ENCODE measurements around the gene STK32B.
"Not testable (repeated sequence)": the region's sequence is repeated elsewhere in the genome, so short reads cannot be mapped to it uniquely, and the experiment has no call there.

The STK32B gene

GRCh38 chr4:5055411-5055810 lies 4.1 kb downstream of the STK32B start:
- TF ChIP-seq, protein P1, sequence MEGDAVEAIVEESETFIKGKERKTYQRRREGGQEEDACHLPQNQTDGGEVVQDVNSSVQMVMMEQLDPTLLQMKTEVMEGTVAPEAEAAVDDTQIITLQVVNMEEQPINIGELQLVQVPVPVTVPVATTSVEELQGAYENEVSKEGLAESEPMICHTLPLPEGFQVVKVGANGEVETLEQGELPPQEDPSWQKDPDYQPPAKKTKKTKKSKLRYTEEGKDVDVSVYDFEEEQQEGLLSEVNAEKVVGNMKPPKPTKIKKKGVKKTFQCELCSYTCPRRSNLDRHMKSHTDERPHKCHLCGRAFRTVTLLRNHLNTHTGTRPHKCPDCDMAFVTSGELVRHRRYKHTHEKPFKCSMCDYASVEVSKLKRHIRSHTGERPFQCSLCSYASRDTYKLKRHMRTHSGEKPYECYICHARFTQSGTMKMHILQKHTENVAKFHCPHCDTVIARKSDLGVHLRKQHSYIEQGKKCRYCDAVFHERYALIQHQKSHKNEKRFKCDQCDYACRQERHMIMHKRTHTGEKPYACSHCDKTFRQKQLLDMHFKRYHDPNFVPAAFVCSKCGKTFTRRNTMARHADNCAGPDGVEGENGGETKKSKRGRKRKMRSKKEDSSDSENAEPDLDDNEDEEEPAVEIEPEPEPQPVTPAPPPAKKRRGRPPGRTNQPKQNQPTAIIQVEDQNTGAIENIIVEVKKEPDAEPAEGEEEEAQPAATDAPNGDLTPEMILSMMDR (conservative IDR thresholded peaks at IDR 0.05; ENCODE audit: low read depth, low read length) = no peak
- no peak overlapping the region for H3K4me3 ChIP-seq (ENCODE audit: low read length)
- no peak for DNase-seq (ENCODE audit: low read depth)

GRCh38 chr4:5066101-5066500 lies 14.8 kb downstream of the STK32B start:
- DNase-seq (ENCODE audit: low read depth) = no peak
- no peak overlapping the region for H3K4me3 ChIP-seq (ENCODE audit: low read length)
- TF ChIP-seq, protein P1 (conservative IDR thresholded peaks at IDR 0.05; ENCODE audit: low read depth, low read length) = no peak

GRCh38 chr4:5066968-5067367 lies 15.7 kb downstream of the STK32B start:
- not testable (repeated sequence) for DNase-seq (ENCODE audit: low read depth); H3K4me3 ChIP-seq (ENCODE audit: low read length)

DNA sequence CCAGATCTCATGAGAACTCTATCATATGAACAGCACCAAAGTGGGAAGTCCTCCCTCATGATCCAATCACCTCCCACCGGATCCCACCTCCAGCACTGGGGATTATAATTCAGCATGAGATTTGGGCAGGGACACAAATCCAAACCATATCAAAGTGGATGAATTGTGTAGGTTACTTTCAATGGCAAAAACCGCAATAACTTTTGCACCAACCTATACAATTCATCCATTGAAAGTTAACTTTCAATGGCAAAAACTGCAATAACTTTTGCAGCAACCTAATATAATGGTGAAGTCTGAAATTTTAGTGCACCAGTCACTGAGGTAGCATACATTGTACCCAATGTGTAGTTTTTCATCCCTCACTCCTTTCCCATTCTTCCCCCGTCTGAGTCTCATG lies 16.6 kb downstream of the STK32B start:
- DNase-seq (ENCODE audit: low read depth) = no peak
- TF ChIP-seq, protein P1 (conservative IDR thresholded peaks at IDR 0.05; ENCODE audit: low read depth, low read length) = no peak
- no peak overlapping the region for H3K4me3 ChIP-seq (ENCODE audit: low read length)

- H3K4me3 ChIP-seq (ENCODE audit: low read length) = no peak overlapping the region
- TF ChIP-seq, protein P1 (conservative IDR thresholded peaks at IDR 0.05; ENCODE audit: low read depth, low read length) = no peak
- no peak for DNase-seq (ENCODE audit: low read depth)
Measured at GRCh38 chr4:5069901-5070300, 18.6 kb downstream of the STK32B start.

- no peak overlapping the region for H3K4me3 ChIP-seq (ENCODE audit: low read length)
- no peak for DNase-seq (ENCODE audit: low read depth)
Measured at GRCh38 chr4:5072948-5073347, 21.7 kb downstream of the STK32B start.

DNA sequence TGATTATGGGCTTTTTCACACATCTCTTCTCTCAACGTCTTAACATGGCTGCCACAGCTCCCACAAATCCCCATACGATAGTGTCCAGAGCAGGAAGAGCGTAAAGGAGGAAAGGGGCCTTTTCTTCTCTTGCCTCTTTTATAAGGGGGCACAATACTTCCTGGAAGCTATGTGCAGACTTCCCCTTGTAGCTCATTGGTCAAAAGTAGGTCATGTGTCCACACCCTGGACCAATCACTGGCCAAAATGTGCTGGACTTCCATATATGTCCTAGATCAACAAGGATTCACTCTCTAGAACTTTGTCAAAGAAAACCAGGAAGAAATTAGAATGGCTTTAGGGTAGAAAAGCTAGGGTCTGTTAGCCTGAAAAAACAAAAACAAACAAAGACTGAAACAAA lies 26.7 kb downstream of the STK32B start:
- TF ChIP-seq, protein P1 (conservative IDR thresholded peaks at IDR 0.05; ENCODE audit: low read depth, low read length) = no peak
- DNase-seq (ENCODE audit: low read depth) = no peak
- no peak overlapping the region for H3K4me3 ChIP-seq (ENCODE audit: low read length)

More at GRCh38 chr4:5072948-5073347, 21.7 kb downstream of the STK32B start:
- TF ChIP-seq, protein P1 (conservative IDR thresholded peaks at IDR 0.05; ENCODE audit: low read depth, low read length) = no peak

DNA sequence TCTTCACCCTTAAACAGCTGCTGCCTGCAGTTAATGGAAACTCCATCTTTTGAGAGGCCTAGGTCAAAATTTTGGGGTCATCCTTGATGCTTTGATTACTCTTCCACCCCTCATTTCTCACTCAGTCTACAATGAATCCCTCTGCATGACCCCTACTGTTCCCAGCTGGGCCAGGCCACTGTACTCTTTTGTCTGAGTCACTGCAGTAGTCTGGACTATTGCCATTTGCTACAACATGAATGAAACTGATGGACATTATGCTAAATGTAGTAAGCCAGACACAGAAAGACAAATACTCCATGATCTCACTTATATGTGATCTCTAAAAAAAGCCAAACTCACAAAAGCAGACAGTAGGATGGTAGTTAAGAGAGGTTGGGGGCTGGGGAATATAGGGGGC lies 28.3 kb downstream of the STK32B start:
- TF ChIP-seq, protein P1 (conservative IDR thresholded peaks at IDR 0.05; ENCODE audit: low read depth, low read length) = no peak
- no peak overlapping the region for H3K4me3 ChIP-seq (ENCODE audit: low read length)
- no peak for DNase-seq (ENCODE audit: low read depth)
